Hepatocyte (in vitro differentiated cells): Measurements from ENCODE around the gene TSPAN31. TPM values are rescaled to one million over a fixed set of nuclear protein-coding genes. Genes with fewer than 3 reads are reported as not detected.
"Not testable (repeated sequence)": the region's sequence is repeated elsewhere in the genome, so short reads cannot be mapped to it uniquely, and the experiment has no call there.

Experiments
- DNase-seq: peaks from one replicate; pipeline ENCODE4 v3.0.0-alpha.2; 2016; ENCODE audit warnings: low spot score
- H2AFZ ChIP-seq: fragments of 200-600 bp; sonication (generic); 2 replicates; pipeline ENCODE4 v1.6.0; 2016; ENCODE audit warnings: antibody characterized with exemption, mild to moderate bottlenecking
- H3K27ac ChIP-seq: fragments of 200-600 bp; sonication (generic); 2 replicates; pipeline ENCODE4 v1.5.1; 2016; ENCODE audit warnings: mild to moderate bottlenecking
- H3K27me3 ChIP-seq: fragments of 200-600 bp; sonication (generic); 2 replicates; pipeline ENCODE4 v1.6.1; 2016
- H3K36me3 ChIP-seq: fragments of 200-600 bp; sonication (generic); replicated peaks from 2 replicates; pipeline ENCODE4 v1.5.1; 2016; ENCODE audit warnings: low read depth; ENCODE audit not compliant: insufficient read depth
- H3K4me1 ChIP-seq: fragments of 200-600 bp; sonication (generic); 2 replicates; pipeline ENCODE4 v1.5.1; 2016; ENCODE audit warnings: mild to moderate bottlenecking, moderate library complexity; ENCODE audit not compliant: insufficient read depth
- H3K4me2 ChIP-seq: fragments of 200-600 bp; sonication (generic); 2 replicates; pipeline ENCODE4 v1.6.0; 2016
- H3K4me3 ChIP-seq: fragments of 200-600 bp; sonication (generic); 2 replicates; pipeline ENCODE4 v1.5.1; 2016; ENCODE audit warnings: mild to moderate bottlenecking
- H3K79me2 ChIP-seq: fragments of 200-600 bp; sonication (generic); 2 replicates; pipeline ENCODE4 v1.6.0; 2017; ENCODE audit warnings: mild to moderate bottlenecking
- H3K9me2 ChIP-seq: fragments of 200-600 bp; sonication (generic); replicated peaks from 2 replicates; pipeline ENCODE4 v1.6.0; 2017; ENCODE audit warnings: mild to moderate bottlenecking; ENCODE audit not compliant: insufficient read depth
- H3K9me3 ChIP-seq: fragments of 200-600 bp; sonication (generic); 2 replicates; pipeline ENCODE4 v1.5.1; 2016; ENCODE audit warnings: low read depth, mild to moderate bottlenecking
- H4K20me1 ChIP-seq: fragments of 200-600 bp; sonication (generic); 2 replicates; pipeline ENCODE4 v1.6.0; 2016; ENCODE audit warnings: mild to moderate bottlenecking; ENCODE audit not compliant: insufficient read depth, poor library complexity, severe bottlenecking
- EZH2 ChIP-seq: fragments of 200-600 bp; sonication (generic); IDR thresholded peaks from 2 replicates; pipeline ENCODE4 v1.6.1; 2016; ENCODE audit warnings: antibody characterized with exemption, mild to moderate bottlenecking, borderline replicate concordance
- EZH2phosphoT487 ChIP-seq: fragments of 200-600 bp; sonication (generic); IDR thresholded peaks from one replicate; pipeline ENCODE4 v1.6.1; 2018; ENCODE audit warnings: antibody characterized with exemption, mild to moderate bottlenecking, low read depth, moderate library complexity; ENCODE audit not compliant: unreplicated experiment, severe bottlenecking
- WGBS: methylation state at CpG from one replicate; pipeline ENCODE4 v1.1.6; 2016; ENCODE audit warnings: low lambda C conversion rate; ENCODE audit errors: missing lambda C conversion rate; 5-methylcytosine and 5-hydroxymethylcytosine counted together
- polyA plus RNA-seq: library from polyadenylated mRNA; unstranded; fragments of >200 nt; fragmentation: Nextera tagmentation; extraction: Ambion mirVana; gene quantifications from 2 replicates; pipeline ENCODE4 v1.2.1, GENCODE V29; 2016
- total RNA-seq: library from RNA; depleted of rRNA; stranded (reverse); fragments of >200 nt; gene quantifications from 2 replicates; pipeline ENCODE4 v1.2.3, GENCODE V29; 2014
- TF ChIP-seq, protein P1 (sequence below): fragments of 200-600 bp; sonication (generic); IDR thresholded peaks from 2 replicates; pipeline ENCODE4 v1.5.1; 2016; ENCODE audit warnings: antibody characterized with exemption, mild to moderate bottlenecking; ENCODE audit not compliant: poor library complexity

The TSPAN31 gene
- total and polyA plus RNA-seq, 2 experiments from 2014 or later: 69.2 to 81.3 TPM

DNA sequence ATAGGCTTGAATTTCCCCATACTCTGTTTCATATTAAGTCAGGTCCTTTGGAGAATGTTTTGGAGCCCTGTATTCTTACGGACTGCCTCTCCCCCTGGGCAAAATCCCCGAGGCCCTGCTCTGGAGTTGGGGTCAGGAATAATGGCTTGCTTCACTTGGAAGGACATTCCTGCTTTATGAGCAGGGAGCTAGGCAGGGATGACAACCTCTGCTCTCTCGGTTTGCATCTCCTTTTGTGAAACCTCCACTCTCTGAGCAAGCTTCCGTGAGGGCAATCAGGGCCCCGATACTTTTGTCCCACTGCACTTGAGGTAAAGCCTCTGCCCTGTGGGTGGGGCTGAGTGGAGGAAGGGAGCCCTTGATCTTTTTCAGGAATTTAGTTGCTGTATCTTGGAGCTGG, 31.6 kb upstream of the TSPAN31 start:
- H3K4me1 ChIP-seq: no peaks in the 10 kb centered on the region

GRCh38 chr12:57715036-57715748, 29.6 kb upstream of the TSPAN31 start:
- H3K79me2 ChIP-seq, DNase-seq, H4K20me1 ChIP-seq, H3K4me2 ChIP-seq, H3K27me3 ChIP-seq, H3K4me1 ChIP-seq, H3K36me3 ChIP-seq, H2AFZ ChIP-seq, H3K9me3 ChIP-seq, H3K4me3 ChIP-seq, H3K27ac ChIP-seq, H3K9me2 ChIP-seq: not testable (repeated sequence)
- WGBS: 99% methylated on average over 6 of the region's 6 CpGs

More for the DNA sequence above, 31.6 kb upstream of the TSPAN31 start:
- H3K9me3 ChIP-seq: no peaks in the 10 kb centered on the region
- H3K27me3 ChIP-seq: no peaks in the 10 kb centered on the region
- no peaks in the 10 kb centered on the region for H3K36me3 ChIP-seq
- no peaks in the 10 kb centered on the region for H3K79me2 ChIP-seq
- DNase-seq: no peak
- H3K9me2 ChIP-seq: no peaks in the 10 kb centered on the region
- no peaks in the 10 kb centered on the region for H4K20me1 ChIP-seq
- H2AFZ ChIP-seq: no peak overlapping the region
- TF ChIP-seq EZH2: no peak
- TF ChIP-seq, protein P1, sequence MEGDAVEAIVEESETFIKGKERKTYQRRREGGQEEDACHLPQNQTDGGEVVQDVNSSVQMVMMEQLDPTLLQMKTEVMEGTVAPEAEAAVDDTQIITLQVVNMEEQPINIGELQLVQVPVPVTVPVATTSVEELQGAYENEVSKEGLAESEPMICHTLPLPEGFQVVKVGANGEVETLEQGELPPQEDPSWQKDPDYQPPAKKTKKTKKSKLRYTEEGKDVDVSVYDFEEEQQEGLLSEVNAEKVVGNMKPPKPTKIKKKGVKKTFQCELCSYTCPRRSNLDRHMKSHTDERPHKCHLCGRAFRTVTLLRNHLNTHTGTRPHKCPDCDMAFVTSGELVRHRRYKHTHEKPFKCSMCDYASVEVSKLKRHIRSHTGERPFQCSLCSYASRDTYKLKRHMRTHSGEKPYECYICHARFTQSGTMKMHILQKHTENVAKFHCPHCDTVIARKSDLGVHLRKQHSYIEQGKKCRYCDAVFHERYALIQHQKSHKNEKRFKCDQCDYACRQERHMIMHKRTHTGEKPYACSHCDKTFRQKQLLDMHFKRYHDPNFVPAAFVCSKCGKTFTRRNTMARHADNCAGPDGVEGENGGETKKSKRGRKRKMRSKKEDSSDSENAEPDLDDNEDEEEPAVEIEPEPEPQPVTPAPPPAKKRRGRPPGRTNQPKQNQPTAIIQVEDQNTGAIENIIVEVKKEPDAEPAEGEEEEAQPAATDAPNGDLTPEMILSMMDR: no peak
- TF ChIP-seq EZH2phosphoT487: no peak
- 89% methylated on average over 5 of the region's 5 CpGs for WGBS
- H3K27ac ChIP-seq: no peak overlapping the region
- H3K4me3 ChIP-seq: no peak overlapping the region
- no peak overlapping the region for H3K4me2 ChIP-seq

- 97% methylated on average over 11 of the region's 12 CpGs for WGBS
- H2AFZ ChIP-seq: no peak overlapping the region
- H3K4me2 ChIP-seq: no peak overlapping the region
- H4K20me1 ChIP-seq: no peaks in the 10 kb centered on the region
- H3K27me3 ChIP-seq: no peaks in the 10 kb centered on the region
- H3K9me3 ChIP-seq: no peaks in the 10 kb centered on the region
- DNase-seq: no peak
- TF ChIP-seq EZH2: no peak
- TF ChIP-seq, protein P1: no peak
- TF ChIP-seq EZH2phosphoT487: no peak
- H3K79me2 ChIP-seq: no peaks in the 10 kb centered on the region
- no peaks in the 10 kb centered on the region for H3K4me1 ChIP-seq
- no peaks in the 10 kb centered on the region for H3K36me3 ChIP-seq
- H3K9me2 ChIP-seq: no peaks in the 10 kb centered on the region
- H3K27ac ChIP-seq: no peak overlapping the region
- H3K4me3 ChIP-seq: no peak overlapping the region
These were observed 29.1 kb upstream of the TSPAN31 start for GRCh38 chr12:57715786-57716185.

GRCh38 chr12:57716305-57716704, 28.5 kb upstream of the TSPAN31 start:
- no peaks in the 10 kb centered on the region for H3K9me3 ChIP-seq
- no peak overlapping the region for H3K27ac ChIP-seq
- H2AFZ ChIP-seq: no peak overlapping the region
- no peak for DNase-seq
- H3K36me3 ChIP-seq: no peaks in the 10 kb centered on the region
- TF ChIP-seq EZH2 (no peak), EZH2phosphoT487 (no peak)
- TF ChIP-seq, protein P1: no peak
- no peaks in the 10 kb centered on the region for H4K20me1 ChIP-seq
- no peaks in the 10 kb centered on the region for H3K27me3 ChIP-seq
- no peak overlapping the region for H3K4me2 ChIP-seq
- no peaks in the 10 kb centered on the region for H3K4me1 ChIP-seq
- no peak overlapping the region for H3K4me3 ChIP-seq
- no peaks in the 10 kb centered on the region for H3K79me2 ChIP-seq
- H3K9me2 ChIP-seq: no peaks in the 10 kb centered on the region
- 95% methylated on average over 4 of the region's 4 CpGs for WGBS
